ENCODE results near the gene SLC16A11. TPM values are rescaled to one million over a fixed set of nuclear protein-coding genes. Genes with fewer than 3 reads are reported as not detected.

Gene SLC16A11
- total and polyA plus RNA-seq, 10 donors, result 0.51 to 3.9 (median 2.8) TPM; not detected in 1

DNA sequence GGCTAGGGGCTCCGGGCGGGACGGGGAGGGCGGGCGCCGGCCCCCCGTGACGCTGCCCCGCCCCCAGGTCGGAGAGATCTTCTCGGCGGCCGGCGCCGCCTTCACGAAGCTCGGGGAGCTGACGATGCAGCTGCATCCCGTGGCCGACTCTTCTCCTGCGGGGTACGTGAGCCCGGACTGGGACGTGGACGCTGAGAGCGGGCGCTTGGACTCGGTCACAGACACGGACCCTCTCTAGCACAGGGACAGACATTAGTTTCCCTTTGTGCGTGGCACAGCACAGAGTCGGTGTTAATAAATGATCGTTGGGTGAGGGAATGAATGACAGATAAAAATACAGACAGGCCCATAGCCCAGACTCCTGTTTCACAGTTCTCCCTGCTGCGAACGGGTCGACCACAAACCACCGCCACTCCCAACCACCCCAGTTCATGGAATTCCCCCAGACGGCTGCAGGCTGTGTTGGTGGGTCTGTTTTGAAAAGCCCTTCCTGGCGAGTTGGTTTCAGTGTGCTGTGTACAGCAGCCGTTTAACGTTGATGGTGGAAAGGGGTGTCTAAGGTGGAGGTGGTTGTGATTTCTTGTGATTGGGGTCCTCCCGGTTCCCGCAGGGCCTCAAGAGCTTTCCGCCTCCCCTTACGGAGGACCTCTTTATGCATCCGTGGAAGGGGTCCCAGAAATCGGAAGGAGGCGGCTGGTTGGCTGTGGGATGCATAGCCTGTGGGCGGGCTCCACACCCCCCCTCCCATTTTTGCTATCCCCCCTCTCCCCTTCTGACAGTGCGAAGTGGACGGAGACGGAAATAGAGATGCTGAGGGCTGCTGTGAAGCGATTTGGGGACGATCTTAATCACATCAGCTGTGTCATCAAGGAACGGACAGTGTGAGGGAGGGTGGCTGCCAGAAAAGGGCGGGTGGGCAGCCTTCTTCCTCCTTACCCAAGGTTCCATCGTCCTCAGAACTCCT lies 28.6 kb downstream of the SLC16A11 start:
- Histone ChIP-seq H3K27me3 (replicated peaks in 1 of 7) (no peaks in the 10 kb centered on the region), H3K27ac (peak overlapping the region; percentile 95 to 100 (median 99)), H3K36me3 (peaks cover 0 to 24% (median 0%) of the 10 kb centered on the region in 6 donors), H3K4me3 (peak overlapping the region; percentile 8 to 98 (median 93)), H3K4me1 (peaks cover 37 to 87% (median 69%) of the 10 kb centered on the region in 6 donors), H3K9me3 (no peaks in the 10 kb centered on the region)
- intact Hi-C loops (cut with DNase I; ENCODE audit: low total_unique reads), result no loop called here
- WGBS, 5 donors, result 1 to 6% (median 2%) methylated on average over 33 to 56 of the region's 56 CpGs
- TF ChIP-seq POLR2A (IDR thresholded peaks at IDR 0.05) (peak in 1 of 3 donors; percentile 79), POLR2AphosphoS5 (IDR thresholded peaks at IDR 0.05) (peak; percentile 66 to 91 (median 87))
- TF ChIP-seq, protein P1, sequence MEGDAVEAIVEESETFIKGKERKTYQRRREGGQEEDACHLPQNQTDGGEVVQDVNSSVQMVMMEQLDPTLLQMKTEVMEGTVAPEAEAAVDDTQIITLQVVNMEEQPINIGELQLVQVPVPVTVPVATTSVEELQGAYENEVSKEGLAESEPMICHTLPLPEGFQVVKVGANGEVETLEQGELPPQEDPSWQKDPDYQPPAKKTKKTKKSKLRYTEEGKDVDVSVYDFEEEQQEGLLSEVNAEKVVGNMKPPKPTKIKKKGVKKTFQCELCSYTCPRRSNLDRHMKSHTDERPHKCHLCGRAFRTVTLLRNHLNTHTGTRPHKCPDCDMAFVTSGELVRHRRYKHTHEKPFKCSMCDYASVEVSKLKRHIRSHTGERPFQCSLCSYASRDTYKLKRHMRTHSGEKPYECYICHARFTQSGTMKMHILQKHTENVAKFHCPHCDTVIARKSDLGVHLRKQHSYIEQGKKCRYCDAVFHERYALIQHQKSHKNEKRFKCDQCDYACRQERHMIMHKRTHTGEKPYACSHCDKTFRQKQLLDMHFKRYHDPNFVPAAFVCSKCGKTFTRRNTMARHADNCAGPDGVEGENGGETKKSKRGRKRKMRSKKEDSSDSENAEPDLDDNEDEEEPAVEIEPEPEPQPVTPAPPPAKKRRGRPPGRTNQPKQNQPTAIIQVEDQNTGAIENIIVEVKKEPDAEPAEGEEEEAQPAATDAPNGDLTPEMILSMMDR (IDR thresholded peaks at IDR 0.05 in 8 of 11, conservative IDR thresholded peaks at IDR 0.05 in 3 of 11), result peak in 4 of 11 experiments; percentile 1 to 57 (median 22)
- DNase-seq, result peak; percentile 85

DNA sequence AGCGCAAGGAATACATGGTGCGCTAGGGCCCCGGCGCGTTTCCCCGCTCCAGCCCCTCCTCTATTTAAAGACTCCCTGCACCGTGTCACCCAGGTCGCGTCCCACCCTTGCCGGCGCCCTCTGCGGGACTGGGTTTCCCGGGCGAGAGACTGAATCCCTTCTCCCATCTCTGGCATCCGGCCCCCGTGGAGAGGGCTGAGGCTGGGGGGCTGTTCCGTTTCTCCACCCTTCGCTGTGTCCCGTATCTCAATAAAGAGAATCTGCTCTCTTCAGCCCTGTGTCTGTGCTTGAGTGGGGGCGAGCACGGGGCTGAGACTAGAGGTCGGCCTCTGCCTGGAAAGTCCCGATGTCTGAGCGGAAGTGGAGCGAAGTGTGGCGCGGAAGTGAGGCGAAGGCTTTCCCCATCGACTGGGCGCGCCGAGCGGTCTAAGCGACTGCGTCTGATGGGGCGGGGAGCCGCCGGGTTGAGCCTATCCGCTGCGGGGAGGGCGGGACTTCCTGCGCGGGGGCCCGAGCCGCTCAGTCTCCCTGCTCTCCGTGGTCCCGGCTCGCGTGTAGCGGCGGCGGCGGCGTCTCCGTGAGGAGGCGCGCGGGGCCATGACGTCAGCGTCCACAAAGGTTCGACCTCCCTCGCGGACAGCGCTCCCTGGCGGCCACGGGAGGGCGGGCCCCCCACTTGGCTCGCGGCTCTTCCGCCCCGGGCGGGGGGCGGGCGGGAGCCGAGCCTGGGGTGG lies 29.5 kb downstream of the SLC16A11 start:
- H3K4me1 ChIP-seq, result peaks cover 43 to 87% (median 72%) of the 10 kb centered on the region in 6 donors

DNA sequence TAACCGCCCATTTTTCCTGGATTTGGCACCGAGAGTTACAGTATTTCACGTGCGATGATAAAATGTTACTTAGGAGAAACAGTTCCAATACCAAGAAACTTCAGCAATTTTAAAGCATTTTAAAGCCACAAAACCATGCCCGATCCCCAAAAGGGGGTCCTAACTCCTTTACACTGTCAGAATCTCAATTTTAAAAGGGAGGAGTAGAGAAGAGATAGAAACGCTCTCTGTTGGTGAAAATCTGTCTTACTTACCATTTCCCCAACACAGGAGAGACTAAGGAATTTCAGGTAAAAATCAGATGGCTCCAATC lies 32.0 kb downstream of the SLC16A11 start:
- 0 to 1% (median 1%) methylated on average over 6 of the region's 6 CpGs for WGBS, 5 donors
- Histone ChIP-seq H3K4me1 (peaks cover 31 to 87% (median 72%) of the 10 kb centered on the region in 6 donors), H3K27ac (peak overlapping the region; percentile 95 to 100 (median 99)), H3K4me3 (peak overlapping the region; percentile 77 to 98 (median 93)), H3K36me3 (peaks cover 0 to 48% (median 6%) of the 10 kb centered on the region in 6 donors), H3K27me3 (replicated peaks in 1 of 7) (no peaks in the 10 kb centered on the region), H3K9me3 (no peaks in the 10 kb centered on the region)
- intact Hi-C loops (cut with DNase I; ENCODE audit: low total_unique reads), result no loop called here
- TF ChIP-seq POLR2A (IDR thresholded peaks at IDR 0.05) (no peak), POLR2AphosphoS5 (IDR thresholded peaks at IDR 0.05) (no peak)
- TF ChIP-seq, protein P1 (IDR thresholded peaks at IDR 0.05 in 8 of 11, conservative IDR thresholded peaks at IDR 0.05 in 3 of 11), result no peak
- no peak for DNase-seq

More for the DNA sequence above, 29.5 kb downstream of the SLC16A11 start:
- WGBS, 5 donors, result 1 to 2% (median 1%) methylated on average over 44 to 75 of the region's 75 CpGs
- Histone ChIP-seq H3K4me3 (peak overlapping the region; percentile 77 to 98 (median 93)), H3K9me3 (no peaks in the 10 kb centered on the region), H3K27ac (peak overlapping the region; percentile 95 to 100 (median 99)), H3K27me3 (replicated peaks in 1 of 7) (no peaks in the 10 kb centered on the region), H3K36me3 (peaks cover 0 to 32% (median 3%) of the 10 kb centered on the region in 6 donors)
- TF ChIP-seq POLR2AphosphoS5 (IDR thresholded peaks at IDR 0.05) (peak; percentile 97 to 98 (median 98)), POLR2A (IDR thresholded peaks at IDR 0.05) (peak; percentile 23 to 82 (median 58))
- TF ChIP-seq, protein P1 (IDR thresholded peaks at IDR 0.05 in 8 of 11, conservative IDR thresholded peaks at IDR 0.05 in 3 of 11), result peak; percentile 75 to 99 (median 96)
- intact Hi-C loops (cut with DNase I; ENCODE audit: low total_unique reads), result no loop called here
- DNase-seq, result peak; percentile 100
